K562 (cell line): Measurements from ENCODE around the gene BSCL2. TPM values are rescaled to one million over a fixed set of nuclear protein-coding genes. Genes with fewer than 3 reads are reported as not detected.
A peak's percentile ranks its signal among the peaks of the same experiment; 100 is the strongest.

Experiments used
- ATAC-seq: fragments of 200-7000 bp; cut with Tn5 transposase; 3 replicates; pipeline ENCODE4 v1.9.1; 2020; ENCODE audit warnings: moderate library complexity
- BruUV-seq: library from RNA; stranded (reverse); fragments of 400-500 nt; replicated peaks from 2 replicates; lab custom pipeline; 2021; lab: Mats Ljungman, UMichigan
- CTCF ChIA-PET: fragments of 300-600 bp; formaldehyde crosslinking; extraction: SDS; loops from one replicate; lab custom pipeline; 2021; ENCODE audit warnings: low intra/inter-chr PET ratio; lab: Yijun Ruan, JAX
- POLR2A ChIA-PET: fragments of 300-600, 350-650 bp; sonication (Branson Sonifier 250); formaldehyde crosslinking; extraction: SDS; loops from one replicate; lab custom pipeline; 2021; ENCODE audit warnings: antibody characterized with exemption, inconsistent platforms; lab: Yijun Ruan, JAX
- DNase-seq, 4 experiments: peaks; one replicate each; pipeline versions ENCODE4 v3.0.0 to v3.0.0-alpha.2; 2011 to 2018; ENCODE audit warnings: low spot score in 3 of 4, mixed read lengths in 3 of 4; ENCODE audit errors: extremely low read depth in 1 of 4
- FAIRE-seq: peaks from 2 replicates; lab custom pipeline; 2011; peaks lifted over from hg19 to GRCh38; lab: Jason Lieb, UNC
- H2AFZ ChIP-seq: 2 replicates; pipeline ENCODE4 v1.6.0; 2011; ENCODE audit warnings: low read depth, low read length, control low read depth, inconsistent platforms
- H3K27ac ChIP-seq: fragments of 200-600 bp; 3 replicates; pipeline ENCODE4 v1.8.0; 2011; ENCODE audit warnings: low read depth, mild to moderate bottlenecking, control low read depth, inconsistent platforms, low read length, moderate library complexity, mixed read lengths; ENCODE audit errors: extremely low read depth
- H3K27me3 ChIP-seq, 2 experiments: fragments of 300-600 bp in 1 of 2; 2 replicates in 1 of 2; 3 replicates in 1 of 2; pipeline versions ENCODE4 v1.6.0 to v1.8.0; 2011; ENCODE audit warnings: inconsistent platforms in 2 of 2, low read length in 2 of 2, mild to moderate bottlenecking in 1 of 2, mixed read lengths in 1 of 2, moderate library complexity in 1 of 2; ENCODE audit not compliant: control insufficient read depth in 2 of 2, insufficient read depth in 2 of 2
- H3K36me3 ChIP-seq: fragments of 300-600 bp; 3 replicates; pipeline ENCODE4 v1.8.0; 2011; ENCODE audit warnings: mild to moderate bottlenecking, low read length, inconsistent platforms; ENCODE audit not compliant: control insufficient read depth, insufficient read depth
- H3K4me1 ChIP-seq, 2 experiments: fragments of 200-600 bp in 1 of 2; replicated peaks in 1 of 2; 2 replicates in 1 of 2; 3 replicates in 1 of 2; pipeline versions ENCODE4 v1.5.1 to v1.8.0; 2011; ENCODE audit warnings: inconsistent platforms in 2 of 2, low read length in 2 of 2, mild to moderate bottlenecking in 1 of 2, mixed read lengths in 1 of 2, moderate library complexity in 1 of 2; ENCODE audit not compliant: control insufficient read depth in 2 of 2, insufficient read depth in 2 of 2
- H3K4me2 ChIP-seq: 2 replicates; pipeline ENCODE4 v1.6.1; 2011; ENCODE audit warnings: low read length, control low read depth, inconsistent platforms, mixed read lengths; ENCODE audit not compliant: insufficient read depth
- H3K4me3 ChIP-seq: fragments of 200-600 bp; sonication (generic), shearing (Covaris generic); 2 replicates; pipeline ENCODE4 v1.5.1; 2016; ENCODE audit warnings: control low read depth, inconsistent platforms
- H3K79me2 ChIP-seq: fragments of 200-600 bp; 3 replicates; pipeline ENCODE4 v1.8.0; 2011; ENCODE audit warnings: low read length, inconsistent platforms; ENCODE audit not compliant: control insufficient read depth, insufficient read depth
- H3K9ac ChIP-seq, 2 experiments: 2 replicates each; pipeline versions ENCODE4 v1.6.0 to v1.6.1; 2011; ENCODE audit warnings: low read depth in 2 of 2, low read length in 2 of 2, control low read depth in 1 of 2, inconsistent platforms in 1 of 2, mild to moderate bottlenecking in 1 of 2, mixed read lengths in 1 of 2; ENCODE audit not compliant: insufficient read depth in 1 of 2
- H3K9me1 ChIP-seq: one replicate; pipeline ENCODE4 v1.6.0; 2011; ENCODE audit warnings: inconsistent platforms, mild to moderate bottlenecking, low read length, moderate library complexity; ENCODE audit not compliant: control insufficient read depth, insufficient read depth
- H3K9me3 ChIP-seq: replicated peaks from 2 replicates; pipeline ENCODE4 v1.5.1; 2011; ENCODE audit warnings: low read depth, low read length, inconsistent platforms; ENCODE audit not compliant: control insufficient read depth, insufficient read depth
- H4K20me1 ChIP-seq: replicated peaks from 2 replicates; pipeline ENCODE4 v1.6.1; 2011; ENCODE audit warnings: low read length, inconsistent platforms, mixed read lengths; ENCODE audit not compliant: control insufficient read depth, insufficient read depth
- BRCA1 ChIP-seq, 2 experiments: fragments of 450-650 bp in 1 of 2; sonication (generic) in 1 of 2; formaldehyde crosslinking in 1 of 2; IDR thresholded peaks; 2 replicates each; pipeline versions ENCODE4 v1.5.0 to v1.6.1; 2017 to 2020; ENCODE audit warnings: mild to moderate bottlenecking in 1 of 2, missing genetic modification reagents in 1 of 2
- CBFA2T3 ChIP-seq: fragments of 450-650 bp; IDR thresholded peaks from 2 replicates; pipeline ENCODE4 v1.6.1; 2017
- CREM ChIP-seq: IDR thresholded peaks from 2 replicates; pipeline ENCODE4 v1.6.1; 2014; ENCODE audit warnings: antibody characterized with exemption, low read depth
- EP400 ChIP-seq: fragments of 450-650 bp; IDR thresholded peaks from 2 replicates; pipeline ENCODE4 v1.6.1; 2017; ENCODE audit warnings: antibody characterized with exemption, mild to moderate bottlenecking, moderate library complexity
- FOXK2 ChIP-seq, 2 experiments: fragments of 450-650 bp; IDR thresholded peaks in 1 of 2; conservative IDR thresholded peaks in 1 of 2; 2 replicates each; pipeline ENCODE4 v1.6.1; 2016; ENCODE audit warnings: low read depth in 2 of 2, mild to moderate bottlenecking in 1 of 2
- KAT7 ChIP-seq: sonication (generic); formaldehyde crosslinking; IDR thresholded peaks from 2 replicates; pipeline ENCODE4 v1.8.0; 2022; ENCODE audit warnings: missing genetic modification reagents, mild to moderate bottlenecking, borderline replicate concordance
- RB1 ChIP-seq: fragments of 450-650 bp; IDR thresholded peaks from 2 replicates; pipeline ENCODE4 v1.6.1; 2017; ENCODE audit warnings: low read depth, mild to moderate bottlenecking
- SMAD4 ChIP-seq: fragments of 250-450 bp; sonication (Bioruptor Pico); conservative IDR thresholded peaks from 2 replicates; pipeline ENCODE4 v1.8.0; 2021; ENCODE audit warnings: inconsistent platforms, mild to moderate bottlenecking, moderate library complexity
- TEAD1 ChIP-seq, 2 experiments: fragments of 450-650 bp in 1 of 2; sonication (generic) in 1 of 2; formaldehyde crosslinking; IDR thresholded peaks; 2 replicates each; pipeline versions ENCODE4 v1.4.0 to v1.8.0; 2020 to 2022; ENCODE audit warnings: mild to moderate bottlenecking in 2 of 2, missing genetic modification reagents in 1 of 2
- ZNF274 ChIP-seq: IDR thresholded peaks from 2 replicates; pipeline ENCODE4 v1.6.1; 2011; ENCODE audit warnings: low read depth, mild to moderate bottlenecking, low read length, moderate library complexity, borderline replicate concordance
- ZNF431 ChIP-seq: sonication (generic); formaldehyde crosslinking; IDR thresholded peaks from 2 replicates; pipeline ENCODE4 v1.8.0; 2022; ENCODE audit warnings: mild to moderate bottlenecking, missing genetic modification reagents
- ZNF717 ChIP-seq: fragments of 250-450 bp; sonication (Bioruptor Pico); IDR thresholded peaks from 2 replicates; pipeline ENCODE4 v1.5.0; 2021
- WGBS: fragments of 100-300 bp; shearing (Covaris generic); methylation state at CpG from one replicate; pipeline ENCODE4 v1.1.6; 2016; ENCODE audit warnings: low coverage, mixed read lengths; ENCODE audit not compliant: insufficient coverage; ENCODE audit errors: missing lambda C conversion rate; 5-methylcytosine and 5-hydroxymethylcytosine counted together
- in situ Hi-C: fragments of 300-500 bp; cut with MboI; formaldehyde crosslinking; loops from 4 replicates; pipeline ENCODE4 v1.15.0; 2018; ENCODE audit warnings: inconsistent platforms, mixed read lengths
- intact Hi-C: fragments of 100-400 bp; cut with micrococcal nuclease; formaldehyde crosslinking; loops from 2 replicates; pipeline ENCODE4 v1.14.2; 2022
- polyA plus RNA-seq, 8 experiments: library from polyadenylated mRNA; depleted of rRNA in 4 of 8; stranded (reverse) in 5 of 8; unstranded in 3 of 8; fragments of >200 nt; fragmentation: Nextera tagmentation in 2 of 8; fragmentation: Illumina TruSeq in 1 of 8; extraction: Ambion mirVana in 2 of 8; extraction: Trizol in 1 of 8; gene quantifications; 2 replicates each; pipeline versions ENCODE4 v1.2.1 to v1.2.3, GENCODE V29; 2011 to 2014; ENCODE audit warnings: inconsistent platforms in 1 of 8, missing spikeins in 1 of 8
- total RNA-seq, 7 experiments: library from RNA; depleted of rRNA in 6 of 7; stranded (reverse); fragments of >200 nt in 6 of 7; fragmentation: Illumina TruSeq in 2 of 7; extraction: Trizol in 2 of 7; gene quantifications; 2 replicates each; pipeline versions ENCODE4 v1.2.1 to v1.2.3, GENCODE V29; 2011 to 2021; ENCODE audit warnings: low replicate concordance in 1 of 7
- TF ChIP-seq, protein P1 (sequence below), 2 experiments: fragments of 250-450 bp in 1 of 2; fragments of 450-650 bp in 1 of 2; sonication (Bioruptor Pico) in 1 of 2; IDR thresholded peaks; 2 replicates each; pipeline versions ENCODE4 v1.6.1 to v1.8.0; 2016 to 2021; ENCODE audit warnings: mild to moderate bottlenecking in 2 of 2, moderate library complexity in 2 of 2, missing compliant biosample characterization in 1 of 2, missing genetic modification characterization in 1 of 2
- TF ChIP-seq, protein P2 (sequence below), 3 experiments: IDR thresholded peaks in 2 of 3; conservative IDR thresholded peaks in 1 of 3; 2 replicates each; pipeline ENCODE4 v1.5.1; 2011 to 2012; ENCODE audit warnings: low read length in 3 of 3, mild to moderate bottlenecking in 3 of 3, control low read depth in 2 of 3, improper control_type of control experiment in 1 of 3, inconsistent platforms in 1 of 3, low read depth in 1 of 3, mixed read lengths in 1 of 3, moderate library complexity in 1 of 3; ENCODE audit not compliant: insufficient read depth in 2 of 3
- TF ChIP-seq, protein P3 (sequence below): sonication (generic); formaldehyde crosslinking; IDR thresholded peaks from 2 replicates; pipeline ENCODE4 v1.8.1; 2023; ENCODE audit warnings: mild to moderate bottlenecking, missing genetic modification reagents

Gene BSCL2
- total and polyA plus RNA-seq, 9 of the 15 experiments (the other 6 are each of a cell fraction or from before 2014, with no cell fraction given), result 18.9 to 51.7 (median 35.2) TPM

DNA sequence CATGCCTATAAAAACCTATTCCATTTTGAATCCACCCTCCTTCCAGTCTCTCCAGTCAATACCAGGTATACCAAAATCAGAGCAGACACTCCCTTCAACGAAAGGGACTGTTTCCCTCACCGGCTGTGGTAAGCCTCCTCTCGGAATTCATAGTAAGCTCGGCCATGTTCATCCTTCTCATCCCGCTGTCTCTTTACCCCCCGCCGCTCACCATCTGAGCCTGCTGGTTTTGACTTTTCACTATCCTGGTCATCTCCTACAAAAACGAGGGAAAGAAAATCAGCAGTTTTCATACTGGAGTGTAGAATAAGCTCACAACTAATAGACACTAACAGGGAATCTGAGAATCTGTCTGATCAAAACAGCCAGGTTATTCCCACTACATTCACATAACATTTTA lies 16.9 kb upstream of the BSCL2 start (continued):
- TF ChIP-seq TEAD1 (CRISPR knock-in tag; IDR thresholded peaks at IDR 0.05) (no peak), KAT7 (CRISPR knock-in tag) (no peak), ZNF274 (no peak), BRCA1 (IDR thresholded peaks at IDR 0.05) (no peak), BRCA1 (CRISPR knock-in tag; IDR thresholded peaks at IDR 0.05) (no peak), ZNF431 (no peak), EP400 (no peak), CBFA2T3 (no peak), RB1 (no peak), FOXK2 (conservative IDR thresholded peaks at IDR 0.05 in 1 of 2, IDR thresholded peaks at IDR 0.05 in 1 of 2; ENCODE audit: low read depth in 2 of 2) (no peak), SMAD4 (CRISPR knock-in tag) (no peak), CREM (no peak)
- TF ChIP-seq, protein P1, sequence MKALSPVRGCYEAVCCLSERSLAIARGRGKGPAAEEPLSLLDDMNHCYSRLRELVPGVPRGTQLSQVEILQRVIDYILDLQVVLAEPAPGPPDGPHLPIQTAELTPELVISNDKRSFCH (CRISPR knock-in tag; IDR thresholded peaks at IDR 0.05), result no peak
- TF ChIP-seq, protein P1 (tag; IDR thresholded peaks at IDR 0.05), result no peak

DNA sequence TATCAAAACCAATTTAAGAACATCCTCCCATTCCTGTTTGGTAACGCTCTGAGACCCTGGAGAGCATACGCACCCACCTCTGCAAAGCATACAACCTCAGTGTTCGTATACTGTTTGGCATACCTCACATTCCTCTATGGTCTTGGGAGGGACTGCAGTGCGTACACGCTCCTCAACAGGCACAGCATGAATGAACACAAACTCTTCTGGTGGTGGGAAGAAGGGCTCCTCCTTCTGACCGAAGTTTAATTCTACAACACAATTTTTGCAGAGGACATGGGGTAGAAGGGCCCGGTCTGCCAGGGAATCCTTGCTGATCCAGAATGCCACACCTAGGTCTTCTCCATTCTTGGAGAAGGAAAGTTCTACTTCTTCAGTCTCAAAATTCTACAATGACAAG lies 14.8 kb upstream of the BSCL2 start:
- H3K9me1 ChIP-seq, result no peaks in the 10 kb centered on the region
- peaks cover 90% of the 10 kb centered on the region for H3K36me3 ChIP-seq
- TF ChIP-seq, protein P2, sequence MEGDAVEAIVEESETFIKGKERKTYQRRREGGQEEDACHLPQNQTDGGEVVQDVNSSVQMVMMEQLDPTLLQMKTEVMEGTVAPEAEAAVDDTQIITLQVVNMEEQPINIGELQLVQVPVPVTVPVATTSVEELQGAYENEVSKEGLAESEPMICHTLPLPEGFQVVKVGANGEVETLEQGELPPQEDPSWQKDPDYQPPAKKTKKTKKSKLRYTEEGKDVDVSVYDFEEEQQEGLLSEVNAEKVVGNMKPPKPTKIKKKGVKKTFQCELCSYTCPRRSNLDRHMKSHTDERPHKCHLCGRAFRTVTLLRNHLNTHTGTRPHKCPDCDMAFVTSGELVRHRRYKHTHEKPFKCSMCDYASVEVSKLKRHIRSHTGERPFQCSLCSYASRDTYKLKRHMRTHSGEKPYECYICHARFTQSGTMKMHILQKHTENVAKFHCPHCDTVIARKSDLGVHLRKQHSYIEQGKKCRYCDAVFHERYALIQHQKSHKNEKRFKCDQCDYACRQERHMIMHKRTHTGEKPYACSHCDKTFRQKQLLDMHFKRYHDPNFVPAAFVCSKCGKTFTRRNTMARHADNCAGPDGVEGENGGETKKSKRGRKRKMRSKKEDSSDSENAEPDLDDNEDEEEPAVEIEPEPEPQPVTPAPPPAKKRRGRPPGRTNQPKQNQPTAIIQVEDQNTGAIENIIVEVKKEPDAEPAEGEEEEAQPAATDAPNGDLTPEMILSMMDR (IDR thresholded peaks at IDR 0.05 in 2 of 3, conservative IDR thresholded peaks at IDR 0.05 in 1 of 3; ENCODE audit: insufficient read depth in 2 of 3, low read depth in 1 of 3, low read length in 3 of 3), result peak in 2 of 3 experiments; percentile 24 to 25; a peak in 1 of 6 replicates
- TF ChIP-seq ZNF717 (CRISPR knock-in tag), result no peak
- TF ChIP-seq, protein P3, sequence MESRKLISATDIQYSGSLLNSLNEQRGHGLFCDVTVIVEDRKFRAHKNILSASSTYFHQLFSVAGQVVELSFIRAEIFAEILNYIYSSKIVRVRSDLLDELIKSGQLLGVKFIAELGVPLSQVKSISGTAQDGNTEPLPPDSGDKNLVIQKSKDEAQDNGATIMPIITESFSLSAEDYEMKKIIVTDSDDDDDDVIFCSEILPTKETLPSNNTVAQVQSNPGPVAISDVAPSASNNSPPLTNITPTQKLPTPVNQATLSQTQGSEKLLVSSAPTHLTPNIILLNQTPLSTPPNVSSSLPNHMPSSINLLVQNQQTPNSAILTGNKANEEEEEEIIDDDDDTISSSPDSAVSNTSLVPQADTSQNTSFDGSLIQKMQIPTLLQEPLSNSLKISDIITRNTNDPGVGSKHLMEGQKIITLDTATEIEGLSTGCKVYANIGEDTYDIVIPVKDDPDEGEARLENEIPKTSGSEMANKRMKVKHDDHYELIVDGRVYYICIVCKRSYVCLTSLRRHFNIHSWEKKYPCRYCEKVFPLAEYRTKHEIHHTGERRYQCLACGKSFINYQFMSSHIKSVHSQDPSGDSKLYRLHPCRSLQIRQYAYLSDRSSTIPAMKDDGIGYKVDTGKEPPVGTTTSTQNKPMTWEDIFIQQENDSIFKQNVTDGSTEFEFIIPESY, result peak; percentile 73; the same call in 1 of the 2 replicates
- CTCF ChIA-PET, result no interaction called here
- H3K4me3 ChIP-seq, result no peak overlapping the region
- no peak overlapping the region for H3K4me2 ChIP-seq
- peaks cover 74% of the 10 kb centered on the region for H3K79me2 ChIP-seq
- H2AFZ ChIP-seq, result no peak overlapping the region
- H4K20me1 ChIP-seq, result peaks cover 6% of the 10 kb centered on the region; the same call in 1 of the 2 replicates
- peak in 1 of 4 experiments; percentile 24 for DNase-seq
- BruUV-seq, result TSS peak; percentile 38
- no peak; the same call in 2 of the 3 replicates for ATAC-seq
- peaks cover 8 to 9% of the 10 kb centered on the region in 2 experiments; a peak in 4 of 5 replicates for H3K4me1 ChIP-seq
- H3K9ac ChIP-seq, result no peak overlapping the region
- in situ Hi-C loops, result no loop called here
- no peaks in the 10 kb centered on the region for H3K27me3 ChIP-seq
- intact Hi-C loops, result loop anchor here (10.0 kb wide), 1 partner anchor 123 kb away; no protein-coding TSS in a partner anchor
- H3K27ac ChIP-seq, result no peak overlapping the region
- H3K9me3 ChIP-seq, result no peaks in the 10 kb centered on the region
- 96% methylated on average over 7 of the region's 7 CpGs for WGBS
- no peak for FAIRE-seq
- POLR2A ChIA-PET, result interaction anchor here (1.1 kb wide), 1 partner anchor 120 kb away, joined by 3 read pairs; no protein-coding TSS in a partner anchor
